HS-27A (cell line): ENCODE measurements around the gene PDSS1.
"Not testable (repeated sequence)": the region's sequence is repeated elsewhere in the genome, so short reads cannot be mapped to it uniquely, and the experiment has no call there.

ENCODE experiments used
- DNase-seq: peaks from one replicate; pipeline ENCODE4 v3.0.0-alpha.2; 2012; ENCODE audit warnings: low read depth, missing footprints

Gene PDSS1

GRCh38 chr10:26739071-26739631 is 41.6 kb downstream of the PDSS1 start:
- no peak for DNase-seq

DNA sequence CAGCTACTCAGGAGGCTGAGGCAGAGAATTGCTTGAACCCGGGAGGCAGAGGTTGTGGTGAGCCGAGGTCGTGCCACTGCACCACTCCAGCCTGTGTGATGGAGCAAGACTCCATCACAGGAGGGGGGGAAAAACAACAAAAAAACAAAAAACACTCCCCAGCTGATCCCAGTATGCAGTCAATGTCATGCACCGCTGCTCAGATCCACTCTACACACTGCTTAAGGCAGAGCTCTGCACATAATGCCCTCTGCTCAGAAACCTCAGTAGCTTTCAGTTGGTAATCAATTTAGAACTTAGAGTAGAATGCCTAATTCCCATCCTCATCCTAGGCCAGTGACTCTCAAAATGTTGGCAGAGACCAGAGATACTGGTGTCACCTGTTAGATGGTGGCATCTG is 43.9 kb downstream of the PDSS1 start:
- DNase-seq = no peak

DNA sequence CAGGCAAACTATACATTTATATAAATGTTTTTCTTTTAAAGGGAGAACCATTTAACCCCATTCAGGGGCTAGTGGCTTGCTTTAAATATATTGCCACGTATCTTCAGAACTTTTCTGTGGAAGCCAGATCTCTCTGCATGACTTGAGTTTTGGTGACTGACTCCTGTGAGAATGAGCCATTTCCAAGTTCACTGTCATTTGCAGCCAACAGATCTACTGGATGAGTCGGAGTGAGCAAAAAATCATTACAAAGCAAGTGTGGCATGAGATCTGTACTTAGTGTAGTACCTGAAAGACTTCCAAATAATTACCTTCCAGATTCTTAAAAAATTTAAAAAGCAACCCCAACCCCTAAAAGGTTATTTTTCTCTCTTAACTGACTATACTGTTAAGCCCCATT is 45.6 kb downstream of the PDSS1 start:
- no peak for DNase-seq

DNA sequence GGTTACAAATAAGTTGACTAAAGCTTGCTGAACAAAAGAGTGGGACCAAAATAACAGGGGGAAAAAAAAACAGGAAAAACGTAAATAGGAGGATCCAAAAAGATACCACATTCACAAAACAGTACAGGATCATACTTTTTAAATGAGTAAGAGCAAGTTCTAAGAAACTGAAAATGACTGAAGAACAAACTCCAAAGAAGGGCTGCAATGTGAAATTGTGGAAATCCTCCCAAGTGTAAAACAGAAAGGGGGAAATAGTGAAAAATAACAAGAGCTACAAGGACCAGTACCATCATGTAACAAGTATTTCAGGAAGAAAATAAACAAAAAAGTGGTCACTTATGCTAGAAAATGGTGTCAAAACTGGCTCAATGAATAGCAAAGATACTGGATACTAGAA is 46.3 kb downstream of the PDSS1 start:
- no peak for DNase-seq

DNA sequence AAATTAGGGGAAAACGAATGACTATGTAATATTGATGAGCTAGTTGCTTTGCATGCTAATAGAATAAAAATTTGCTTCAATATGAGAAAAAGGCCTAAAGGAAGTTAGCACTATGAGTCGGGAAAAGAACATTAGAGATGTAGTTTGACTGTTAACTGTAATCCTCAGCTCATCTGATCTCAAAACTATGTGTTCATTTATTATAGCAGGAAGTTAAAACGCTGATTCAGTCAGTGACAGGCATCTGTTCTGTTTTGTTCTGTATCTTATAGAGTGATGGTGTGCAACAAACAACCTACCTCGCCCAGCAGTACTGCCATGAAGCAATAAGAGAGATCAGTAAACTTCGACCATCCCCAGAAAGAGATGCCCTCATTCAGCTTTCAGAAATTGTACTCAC is 48.6 kb downstream of the PDSS1 start:
- DNase-seq = no peak

DNA sequence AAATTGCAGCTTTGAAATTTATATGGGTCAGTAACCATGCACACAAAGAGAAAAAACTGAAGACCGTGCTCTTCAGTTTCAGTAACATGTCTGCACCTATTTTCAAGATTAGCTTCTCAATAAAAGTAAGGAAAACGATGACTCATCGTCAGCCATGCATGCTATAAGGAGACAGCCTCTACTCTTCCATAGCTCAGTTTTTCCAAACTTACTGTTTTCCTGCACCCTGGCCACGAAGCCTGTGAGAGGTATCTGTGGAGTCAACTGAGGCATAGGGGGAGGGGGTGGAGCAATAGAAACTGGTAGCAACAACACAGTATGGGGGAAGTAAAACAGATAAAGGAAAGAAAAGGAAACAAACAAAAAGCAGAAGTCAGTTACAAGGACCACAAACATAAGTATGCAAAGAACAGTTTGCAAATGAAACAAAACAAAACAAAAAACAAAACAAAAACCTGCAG is 58.0 kb downstream of the PDSS1 start:
- no peak for DNase-seq

- DNase-seq = no peak
Measured at GRCh38 chr10:26759008-26759407, 61.5 kb downstream of the PDSS1 start.

DNA sequence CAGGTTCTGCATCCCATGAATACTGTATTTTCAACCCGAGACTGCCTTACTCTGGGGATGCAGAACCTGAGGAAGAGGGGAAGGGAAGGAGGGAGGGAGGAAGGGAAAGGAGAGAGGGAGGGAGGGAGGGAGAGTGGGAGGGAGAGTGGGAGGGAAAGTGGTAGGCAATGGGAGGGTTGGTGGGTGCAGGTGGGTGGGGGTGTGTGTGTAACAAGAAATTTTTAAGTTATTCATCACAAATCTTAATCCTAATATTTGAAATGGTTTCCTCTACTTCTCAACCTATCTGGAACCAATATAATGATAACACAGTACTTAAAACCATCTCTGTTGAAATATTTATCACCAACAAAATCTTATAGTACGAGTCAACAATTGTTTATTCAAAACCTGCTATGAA is 68.0 kb downstream of the PDSS1 start:
- DNase-seq = no peak

- DNase-seq = no peak
Measured at GRCh38 chr10:26770069-26770468, 72.6 kb downstream of the PDSS1 start.

- no peak for DNase-seq
Measured at GRCh38 chr10:26773633-26774032, 76.1 kb downstream of the PDSS1 start.

- no peak for DNase-seq
Measured at GRCh38 chr10:26776258-26776657, 78.8 kb downstream of the PDSS1 start.

DNA sequence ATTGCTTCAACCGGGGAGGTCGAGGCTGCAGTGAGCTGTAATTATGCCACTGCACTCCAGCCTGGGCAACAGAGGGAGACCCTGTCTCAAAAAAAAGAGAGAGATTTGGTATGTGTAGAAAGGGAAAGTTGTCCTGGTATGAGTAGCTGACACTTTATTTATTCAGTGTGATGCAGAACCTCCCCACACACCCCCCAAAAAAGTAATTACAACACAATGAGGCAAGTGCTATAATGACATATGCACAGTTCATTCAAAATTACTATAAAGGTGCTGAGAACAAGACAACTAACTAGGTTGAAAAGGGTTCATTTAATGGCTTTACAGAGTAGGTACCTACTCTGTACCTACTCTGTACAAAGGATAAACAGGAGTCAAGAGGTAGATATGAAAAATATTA is 80.2 kb downstream of the PDSS1 start:
- DNase-seq = no peak

- DNase-seq = no peak
Measured at GRCh38 chr10:26779176-26779860, 81.8 kb downstream of the PDSS1 start.

DNA sequence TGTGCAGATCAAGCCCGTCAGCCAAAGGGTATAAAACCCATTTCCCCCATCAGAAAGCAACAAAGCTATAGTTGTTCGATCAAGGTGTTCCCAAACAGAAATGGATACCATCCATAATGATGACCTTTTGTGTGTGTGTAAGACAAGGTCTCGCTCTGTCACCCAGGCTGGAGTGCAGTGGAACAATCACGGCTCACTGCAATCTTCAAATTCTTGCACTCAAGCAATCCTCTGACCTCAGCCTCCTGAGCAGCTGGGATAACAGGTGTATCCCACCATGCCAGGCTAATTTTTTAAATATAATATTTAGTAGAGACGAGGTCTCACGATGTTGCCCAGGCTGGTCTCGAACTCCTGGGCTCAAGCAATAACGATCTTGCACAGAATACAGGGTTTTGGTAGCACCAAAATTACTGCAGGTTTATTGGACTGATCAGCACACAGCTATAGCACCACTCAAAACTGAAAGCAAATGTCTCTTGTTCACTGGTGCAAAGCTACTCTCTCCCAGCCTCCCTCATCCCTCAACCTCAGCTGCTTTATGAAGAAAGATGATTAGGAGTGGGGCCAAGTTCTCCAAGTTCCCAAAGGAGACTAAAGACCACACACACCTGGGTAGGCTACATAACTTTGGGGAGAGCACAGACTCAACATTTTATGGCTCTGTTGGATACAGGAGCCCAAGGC is 82.7 kb downstream of the PDSS1 start:
- DNase-seq = no peak

GRCh38 chr10:26780793-26781601 is 83.5 kb downstream of the PDSS1 start:
- peak; percentile 29 for DNase-seq

DNA sequence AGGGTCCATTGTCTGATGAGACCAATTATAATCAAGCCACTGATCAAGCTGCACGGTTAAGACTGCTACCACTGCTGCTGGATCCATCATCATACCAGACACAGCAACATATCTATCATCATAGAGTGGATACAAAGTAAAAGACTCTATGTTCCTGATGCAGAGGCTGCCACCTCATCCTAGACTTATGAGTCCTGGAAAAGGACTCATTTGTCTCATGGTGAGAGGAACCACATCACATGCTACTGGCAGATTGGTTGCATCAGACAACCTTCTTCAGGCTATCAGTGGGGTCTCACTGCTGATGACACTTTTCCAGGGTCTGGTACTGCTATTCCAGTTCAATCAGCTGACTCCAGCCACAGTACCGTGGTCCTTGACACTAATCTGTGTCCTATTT is 84.3 kb downstream of the PDSS1 start:
- DNase-seq = no peak

DNA sequence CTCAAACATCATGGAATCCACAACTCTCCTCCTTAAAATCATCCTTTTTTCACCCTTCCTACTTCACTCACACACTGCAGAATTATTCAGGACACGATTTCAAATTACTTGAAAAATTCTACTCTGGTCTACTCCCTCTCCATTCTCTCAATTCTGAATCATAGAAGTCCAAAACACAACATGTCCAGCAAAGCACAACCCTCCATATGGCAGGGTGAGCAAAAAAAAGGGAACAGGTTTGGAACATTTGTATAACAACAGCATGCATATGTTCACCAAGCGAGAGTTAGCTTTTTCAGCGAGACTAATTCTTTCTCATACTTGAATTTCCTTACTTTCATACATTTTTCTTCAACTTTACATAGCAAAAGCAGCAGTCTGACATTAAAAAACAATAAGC is 89.9 kb downstream of the PDSS1 start:
- no peak for DNase-seq

DNA sequence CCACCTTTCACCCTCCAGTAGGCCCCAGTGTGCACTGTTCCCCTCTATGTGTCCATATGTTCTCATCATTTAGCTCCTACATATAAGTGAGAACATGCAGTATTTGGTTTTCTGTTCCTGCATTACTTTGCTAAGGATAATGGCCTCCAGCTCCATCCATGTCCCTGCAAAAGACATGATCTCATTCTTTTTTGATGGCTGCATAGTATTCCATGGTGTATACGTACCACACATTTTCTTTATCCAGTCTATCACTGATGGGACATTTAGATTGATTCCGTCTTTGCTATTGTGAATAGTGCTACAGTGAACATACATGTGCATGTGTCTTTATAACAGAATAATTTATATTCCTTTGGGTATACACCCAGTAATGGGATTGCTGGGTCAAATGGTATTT is 92.3 kb downstream of the PDSS1 start:
- DNase-seq = not testable (repeated sequence)

GRCh38 chr10:26790221-26790995 is 92.9 kb downstream of the PDSS1 start:
- no peak for DNase-seq

DNA sequence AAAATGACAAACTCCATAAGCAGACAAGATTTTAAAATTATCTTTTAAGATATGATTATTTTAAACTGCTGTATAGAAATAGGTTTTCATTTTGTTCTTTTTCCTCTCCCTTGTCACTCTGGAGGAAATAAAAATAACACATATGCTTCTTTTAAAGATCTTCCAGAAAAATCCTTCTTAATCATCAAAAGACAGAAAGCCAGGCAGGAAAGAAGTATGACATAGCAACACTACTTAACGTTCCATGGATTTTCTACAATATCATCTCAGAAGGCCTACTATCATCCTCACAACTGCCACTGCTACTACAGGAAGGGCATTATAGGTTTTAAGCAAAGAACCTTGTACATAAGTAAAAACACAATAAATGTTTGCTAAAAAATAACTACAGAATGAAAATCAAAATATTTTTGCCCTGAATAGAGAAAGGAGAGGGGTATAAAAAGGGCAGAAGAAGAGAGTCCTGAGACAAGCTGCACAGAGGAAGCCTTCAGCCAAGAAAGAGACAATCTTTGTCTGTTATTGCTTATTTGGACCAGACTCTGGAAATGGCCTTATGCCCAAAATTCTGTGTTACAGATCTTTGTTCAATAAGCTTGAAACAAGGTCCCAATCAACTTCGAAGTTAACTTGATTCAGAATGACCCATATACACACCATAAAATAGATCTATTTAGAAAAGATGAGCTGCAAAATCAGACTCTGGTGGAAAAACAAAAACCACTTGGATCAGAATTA is 95.4 kb downstream of the PDSS1 start:
- DNase-seq = no peak
